Measurements from ENCODE around the gene ERCC6.

The ERCC6 gene

GRCh38 chr10:49508654-49509053 is 30.3 kb downstream of the ERCC6 start:
- peak; percentile 7 for DNase-seq

GRCh38 chr10:49508249-49508648 is 30.7 kb downstream of the ERCC6 start:
- DNase-seq, result peak; percentile 29

DNA sequence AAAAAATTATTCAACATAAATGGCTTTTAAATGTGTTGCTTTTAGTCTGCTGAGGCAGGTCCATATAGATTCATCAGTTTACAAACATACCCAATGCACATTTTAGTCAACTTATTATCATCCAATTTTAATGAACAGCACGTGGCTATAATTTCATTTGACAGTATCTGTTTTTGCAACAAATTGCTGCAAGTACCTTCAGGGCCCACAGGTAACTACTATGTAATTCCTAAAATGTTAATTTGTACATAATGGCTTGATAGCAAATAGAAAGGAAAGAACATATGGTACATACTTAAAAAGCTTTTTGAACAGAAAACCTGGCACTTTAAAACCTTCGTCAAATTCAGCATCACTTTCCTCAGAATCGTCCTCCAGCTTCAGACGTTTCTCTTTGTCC is 33.3 kb downstream of the ERCC6 start:
- no peak for DNase-seq

DNA sequence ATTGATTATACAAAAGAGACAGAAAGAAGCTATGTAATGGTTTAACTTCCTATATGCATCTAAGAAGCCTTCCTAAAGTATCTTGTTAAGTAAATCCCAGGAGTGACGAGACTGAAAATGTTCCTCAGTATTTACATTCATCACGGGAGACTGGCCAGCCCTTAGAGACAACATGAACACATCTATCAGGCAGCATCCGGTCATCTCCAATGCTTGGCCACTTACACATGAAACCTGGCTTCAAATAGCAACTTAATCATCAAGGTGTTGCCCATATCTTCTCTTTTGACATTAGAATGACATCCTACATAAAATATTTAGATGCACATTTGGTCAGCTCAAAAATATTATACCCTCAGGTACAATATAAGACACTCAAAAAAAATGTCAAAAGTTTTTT is 33.8 kb downstream of the ERCC6 start:
- DNase-seq, result no peak

DNA sequence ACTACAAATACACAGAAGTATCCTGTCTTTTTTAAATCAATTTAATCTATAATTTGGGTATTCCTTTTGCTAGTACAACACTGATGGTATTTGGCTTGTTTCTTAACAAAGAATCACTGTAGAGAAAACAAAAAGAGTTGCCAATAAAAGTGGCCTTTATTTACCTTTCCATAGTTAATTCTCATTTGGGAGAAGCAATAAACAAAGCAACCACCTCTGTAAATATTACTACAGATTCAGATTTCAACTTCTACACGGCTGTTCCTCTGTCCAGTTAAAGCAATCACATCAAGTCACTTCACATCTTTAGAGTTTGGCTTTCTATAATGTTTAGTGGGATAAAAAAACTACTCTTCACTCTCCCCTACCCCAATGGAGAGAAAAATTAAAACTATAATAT is 34.4 kb downstream of the ERCC6 start:
- no peak for DNase-seq

GRCh38 chr10:49502358-49502757 is 36.6 kb downstream of the ERCC6 start:
- no peak for DNase-seq

- no peak for DNase-seq
These were observed 38.5 kb downstream of the ERCC6 start for GRCh38 chr10:49500412-49500811.

DNA sequence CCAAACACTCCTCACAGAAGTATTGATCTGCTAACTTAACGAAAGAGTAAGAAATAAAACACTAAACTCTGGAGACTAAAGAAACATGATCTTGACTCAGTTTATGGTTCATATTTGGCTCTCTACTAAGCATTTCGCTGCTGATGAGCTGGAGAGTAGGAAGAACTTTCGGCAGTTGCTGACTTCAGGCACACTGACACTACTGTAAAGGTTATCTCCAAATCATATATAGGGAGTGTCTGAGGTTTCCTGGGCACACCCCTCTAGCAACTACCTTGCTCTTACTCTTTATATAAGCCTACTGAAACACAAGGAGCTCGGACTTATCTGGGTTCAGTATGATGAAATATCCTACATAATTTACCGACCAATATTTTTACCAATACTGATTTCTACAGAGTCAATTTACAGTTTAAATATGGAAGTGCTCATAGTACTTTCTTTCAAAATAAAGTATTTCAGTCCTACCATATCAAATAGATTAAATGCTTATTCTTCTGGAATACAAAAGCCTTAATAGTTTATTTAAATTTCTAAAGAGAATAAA is 39.5 kb downstream of the ERCC6 start:
- DNase-seq, result no peak

GRCh38 chr10:49498425-49498824 is 40.5 kb downstream of the ERCC6 start:
- DNase-seq, result no peak

DNA sequence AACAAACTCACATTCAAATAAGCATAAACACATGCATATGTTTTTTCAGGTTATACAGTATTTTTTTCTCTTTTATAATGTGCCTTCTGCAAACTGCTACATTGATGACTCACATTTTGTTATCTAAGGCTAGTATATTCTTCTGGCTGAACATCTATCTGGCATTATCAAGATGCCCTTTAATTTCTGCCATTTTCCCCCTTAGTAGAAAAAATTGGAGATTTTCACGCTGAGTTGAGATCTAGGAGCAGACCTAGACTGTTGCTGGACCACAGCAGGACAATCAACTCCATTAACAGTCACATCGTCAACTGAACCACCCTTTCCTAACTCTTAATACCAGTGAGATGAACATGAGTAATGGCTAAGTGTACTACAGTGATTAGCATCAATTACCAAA is 41.6 kb downstream of the ERCC6 start:
- DNase-seq, result no peak

GRCh38 chr10:49488056-49488717 is 50.7 kb downstream of the ERCC6 start:
- no peak for DNase-seq

DNA sequence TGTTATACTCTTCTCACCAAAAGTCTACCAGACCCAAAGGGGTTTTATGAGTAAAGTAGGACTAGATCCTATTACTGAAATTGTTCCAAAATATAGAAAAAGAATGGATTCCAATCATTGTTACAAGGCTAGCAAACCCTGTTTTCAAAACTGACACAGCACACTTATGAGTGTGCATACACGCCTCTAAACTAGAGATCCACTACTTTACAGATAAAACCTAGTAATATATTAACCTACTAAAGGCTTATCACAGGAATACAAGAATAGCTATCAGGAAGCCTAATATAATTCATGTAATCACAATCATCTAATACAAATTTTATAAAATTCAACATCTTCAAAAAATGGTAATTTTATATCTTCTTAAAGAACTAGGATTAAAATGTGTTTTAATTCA is 52.2 kb downstream of the ERCC6 start:
- no peak for DNase-seq

DNA sequence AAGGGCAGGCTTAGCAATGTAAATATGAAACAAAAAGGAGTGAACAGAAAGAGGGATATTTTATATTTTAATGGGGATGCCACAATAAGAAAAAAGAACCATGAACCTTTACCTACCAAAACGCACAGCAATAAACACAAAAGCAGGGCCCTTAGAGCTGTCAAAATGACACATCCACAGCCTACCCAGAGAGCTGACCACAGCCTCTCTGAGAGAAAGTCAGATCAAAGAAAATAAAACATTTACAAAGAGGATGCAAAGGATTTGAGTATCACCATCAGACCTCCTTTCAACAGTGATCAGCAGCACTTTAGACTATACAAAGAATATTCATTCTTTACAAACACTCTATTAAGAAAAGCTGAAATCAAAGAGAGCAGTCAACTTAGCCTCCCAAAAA is 52.9 kb downstream of the ERCC6 start:
- no peak for DNase-seq

- DNase-seq, result no peak
These were observed 54.3 kb downstream of the ERCC6 start for GRCh38 chr10:49484486-49485235.

DNA sequence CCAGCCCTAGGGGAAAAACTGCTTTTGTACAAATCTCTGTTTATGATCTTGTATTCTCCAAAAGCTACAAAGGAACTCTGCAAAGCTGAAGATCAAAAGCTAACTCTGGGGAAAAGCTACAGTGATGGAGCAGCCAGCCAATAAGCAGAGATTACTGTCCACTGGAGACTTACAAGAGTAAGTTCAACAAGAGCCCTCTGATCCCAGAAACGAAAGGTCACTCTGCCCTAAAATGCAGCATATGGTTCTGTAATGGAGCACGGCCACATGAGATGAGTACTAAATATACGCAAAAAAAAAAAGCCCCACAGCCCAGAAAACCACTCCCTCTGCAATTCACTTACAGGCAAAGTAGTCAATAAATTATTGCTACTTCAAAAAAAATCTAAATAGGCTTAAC is 60.1 kb downstream of the ERCC6 start:
- DNase-seq, result no peak

DNA sequence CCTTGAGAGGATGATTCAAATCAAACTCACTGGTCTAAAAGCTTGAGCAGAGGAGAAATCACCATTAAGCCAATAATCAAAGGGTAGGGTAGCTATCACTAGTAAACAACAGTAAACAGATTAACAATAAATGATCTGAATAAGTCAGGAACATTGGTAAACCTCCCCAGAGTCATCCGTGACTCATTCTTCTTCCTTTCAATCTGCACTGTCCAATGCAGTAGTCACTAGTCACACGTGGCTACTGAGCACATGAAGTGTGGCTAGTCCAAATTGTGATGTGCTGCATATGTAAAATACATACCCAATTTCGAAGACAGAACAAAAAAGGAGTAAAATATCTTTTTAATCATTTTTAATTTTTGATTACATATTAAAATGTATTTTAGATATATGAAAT is 64.0 kb downstream of the ERCC6 start:
- no peak for DNase-seq

GRCh38 chr10:49471532-49471931 is 67.4 kb downstream of the ERCC6 start:
- no peak for DNase-seq

- no peak for DNase-seq
These were observed 73.2 kb downstream of the ERCC6 start for GRCh38 chr10:49465736-49466135.

All from MV-4-11 (cell line).